ENCODE measurements around the gene CFAP299.
"Not testable (repeated sequence)": the region's sequence is repeated elsewhere in the genome, so short reads cannot be mapped to it uniquely, and the experiment has no call there.

The CFAP299 gene

GRCh38 chr4:80334568-80334967 is 962 bp upstream of the CFAP299 start:
- ATAC-seq (ENCODE audit: low read depth) (no peak), DNase-seq (ENCODE audit: low spot score) (no peak)
- no peak for TF ChIP-seq CTCF (IDR thresholded peaks at IDR 0.05; ENCODE audit: poor library complexity, severe bottlenecking)
- H3K4me1 ChIP-seq (ENCODE audit: insufficient read depth, poor library complexity, severe bottlenecking): no peaks in the 10 kb centered on the region
- no peaks in the 10 kb centered on the region for H3K27me3 ChIP-seq (ENCODE audit: insufficient read depth, poor library complexity, severe bottlenecking)
- H3K4me3 ChIP-seq (ENCODE audit: severe bottlenecking): no peak overlapping the region
- no peaks in the 10 kb centered on the region for H3K36me3 ChIP-seq (ENCODE audit: low read depth)
- no peaks in the 10 kb centered on the region for H3K9me3 ChIP-seq (ENCODE audit: severe bottlenecking)
- no peak overlapping the region for H3K27ac ChIP-seq (ENCODE audit: poor library complexity, severe bottlenecking)

GRCh38 chr4:80335226-80335553 is 340 bp upstream of the CFAP299 start:
- TF ChIP-seq CTCF (IDR thresholded peaks at IDR 0.05; ENCODE audit: poor library complexity, severe bottlenecking): no peak
- Histone ChIP-seq H3K27me3 (ENCODE audit: insufficient read depth, poor library complexity, severe bottlenecking) (no peaks in the 10 kb centered on the region), H3K27ac (ENCODE audit: poor library complexity, severe bottlenecking) (no peak overlapping the region), H3K36me3 (ENCODE audit: low read depth) (no peaks in the 10 kb centered on the region), H3K9me3 (ENCODE audit: severe bottlenecking) (no peaks in the 10 kb centered on the region), H3K4me3 (ENCODE audit: severe bottlenecking) (peak overlapping the region; percentile 56), H3K4me1 (ENCODE audit: insufficient read depth, poor library complexity, severe bottlenecking) (no peaks in the 10 kb centered on the region)
- ATAC-seq (ENCODE audit: low read depth) (no peak), DNase-seq (ENCODE audit: low spot score) (no peak)

- DNase-seq (ENCODE audit: low spot score) (no peak), ATAC-seq (ENCODE audit: low read depth) (peak; percentile 72)
- Histone ChIP-seq H3K4me1 (ENCODE audit: insufficient read depth, poor library complexity, severe bottlenecking) (no peaks in the 10 kb centered on the region), H3K27ac (ENCODE audit: poor library complexity, severe bottlenecking) (no peak overlapping the region), H3K4me3 (ENCODE audit: severe bottlenecking) (peak overlapping the region; percentile 56), H3K27me3 (ENCODE audit: insufficient read depth, poor library complexity, severe bottlenecking) (no peaks in the 10 kb centered on the region), H3K9me3 (ENCODE audit: severe bottlenecking) (no peaks in the 10 kb centered on the region), H3K36me3 (ENCODE audit: low read depth) (no peaks in the 10 kb centered on the region)
- TF ChIP-seq CTCF (IDR thresholded peaks at IDR 0.05; ENCODE audit: poor library complexity, severe bottlenecking): peak; percentile 30
Measured at GRCh38 chr4:80336582-80336981, 1.1 kb downstream of the CFAP299 start.

GRCh38 chr4:80340036-80340435 is 4.5 kb downstream of the CFAP299 start:
- DNase-seq (ENCODE audit: low spot score) (no peak), ATAC-seq (ENCODE audit: low read depth) (no peak)
- Histone ChIP-seq H3K4me1 (ENCODE audit: insufficient read depth, poor library complexity, severe bottlenecking) (no peaks in the 10 kb centered on the region), H3K27me3 (ENCODE audit: insufficient read depth, poor library complexity, severe bottlenecking) (no peaks in the 10 kb centered on the region), H3K27ac (ENCODE audit: poor library complexity, severe bottlenecking) (no peak overlapping the region), H3K36me3 (ENCODE audit: low read depth) (no peaks in the 10 kb centered on the region), H3K4me3 (ENCODE audit: severe bottlenecking) (no peak overlapping the region), H3K9me3 (ENCODE audit: severe bottlenecking) (no peaks in the 10 kb centered on the region)
- no peak for TF ChIP-seq CTCF (IDR thresholded peaks at IDR 0.05; ENCODE audit: poor library complexity, severe bottlenecking)

- not testable (repeated sequence) for H3K36me3 ChIP-seq (ENCODE audit: low read depth); DNase-seq (ENCODE audit: low spot score); ATAC-seq (ENCODE audit: low read depth); H3K27me3 ChIP-seq (ENCODE audit: insufficient read depth, poor library complexity, severe bottlenecking); H3K4me1 ChIP-seq (ENCODE audit: insufficient read depth, poor library complexity, severe bottlenecking); H3K27ac ChIP-seq (ENCODE audit: poor library complexity, severe bottlenecking); H3K4me3 ChIP-seq (ENCODE audit: severe bottlenecking); H3K9me3 ChIP-seq (ENCODE audit: severe bottlenecking)
Measured at GRCh38 chr4:80342684-80343083, 7.2 kb downstream of the CFAP299 start.

All from RWPE2 (cell line).